HFFc6 (cell line): ENCODE results near the gene ACTR2. TPM values are rescaled to one million over a fixed set of nuclear protein-coding genes. Genes with fewer than 3 reads are reported as not detected.
A peak's percentile ranks its signal among the peaks of the same experiment; 100 is the strongest.
"Not testable (repeated sequence)": the region's sequence is repeated elsewhere in the genome, so short reads cannot be mapped to it uniquely, and the experiment has no call there.

Experiments
- DNase-seq: peaks from one replicate; pipeline ENCODE4 v3.0.0-alpha.2; 2018
- H3K27ac Mint-ChIP-seq: 2 replicates; pipeline ENCODE4 v1.8.0; 2020; ENCODE audit warnings: mild to moderate bottlenecking, mixed read lengths
- H3K27me3 Mint-ChIP-seq: 2 replicates; pipeline ENCODE4 v1.8.0; 2021; ENCODE audit warnings: mild to moderate bottlenecking, moderate library complexity, mixed read lengths; ENCODE audit not compliant: insufficient read depth
- H3K36me3 Mint-ChIP-seq: 2 replicates; pipeline ENCODE4 v1.8.0; 2021; ENCODE audit warnings: low read depth, mixed read lengths
- H3K4me1 Mint-ChIP-seq: 2 replicates; pipeline ENCODE4 v1.8.0; 2020; ENCODE audit warnings: low read depth, mixed read lengths
- H3K4me3 Mint-ChIP-seq: 2 replicates; pipeline ENCODE4 v1.8.0; 2020; ENCODE audit warnings: mild to moderate bottlenecking, moderate library complexity, mixed read lengths
- H3K9me3 Mint-ChIP-seq: 2 replicates; pipeline ENCODE4 v1.8.0; 2020; ENCODE audit warnings: mild to moderate bottlenecking, mixed read lengths
- CTCF ChIP-seq: fragments of 200-600 bp; sonication (generic); IDR thresholded peaks from 2 replicates; pipeline ENCODE4 v1.5.0; 2021; ENCODE audit warnings: antibody characterized with exemption, mild to moderate bottlenecking
- total RNA-seq, 6 experiments: library from RNA; stranded (reverse); fragmentation: NEBNext Ultra II Directional; extraction: Animal tissue kit (Norgen Biotek cat#: 25700); gene quantifications; 2 replicates in 1 of 6; 3 replicates in 5 of 6; pipeline ENCODE4 v1.2.3, GENCODE V29; 2021

The ACTR2 gene
- total RNA-seq, 6 experiments from 2014 or later: 412 to 450 (median 427) TPM

DNA sequence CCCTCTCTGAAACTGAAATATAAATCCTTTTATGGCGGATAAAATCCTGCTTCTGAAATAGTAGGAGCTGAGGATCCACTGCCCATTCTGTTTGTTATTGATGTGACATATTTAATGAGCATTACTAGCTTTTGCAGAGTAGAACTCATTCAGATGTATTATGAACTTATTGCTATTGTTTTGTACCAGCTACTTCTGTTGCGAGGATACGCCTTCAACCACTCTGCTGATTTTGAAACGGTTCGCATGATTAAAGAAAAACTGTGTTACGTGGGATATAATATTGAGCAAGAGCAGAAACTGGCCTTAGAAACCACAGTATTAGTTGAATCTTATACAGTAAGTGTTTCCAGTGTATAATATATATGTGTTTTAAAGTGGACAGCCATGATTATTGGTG is 27.7 kb downstream of the ACTR2 start:
- no peak for DNase-seq
- no peaks in the 10 kb centered on the region for H3K27me3 Mint-ChIP-seq
- peaks cover 25% of the 10 kb centered on the region for H3K36me3 Mint-ChIP-seq
- H3K27ac Mint-ChIP-seq: no peak overlapping the region
- no peaks in the 10 kb centered on the region for H3K9me3 Mint-ChIP-seq
- H3K4me1 Mint-ChIP-seq: peaks cover 26% of the 10 kb centered on the region
- TF ChIP-seq CTCF: no peak
- no peak overlapping the region for H3K4me3 Mint-ChIP-seq

DNA sequence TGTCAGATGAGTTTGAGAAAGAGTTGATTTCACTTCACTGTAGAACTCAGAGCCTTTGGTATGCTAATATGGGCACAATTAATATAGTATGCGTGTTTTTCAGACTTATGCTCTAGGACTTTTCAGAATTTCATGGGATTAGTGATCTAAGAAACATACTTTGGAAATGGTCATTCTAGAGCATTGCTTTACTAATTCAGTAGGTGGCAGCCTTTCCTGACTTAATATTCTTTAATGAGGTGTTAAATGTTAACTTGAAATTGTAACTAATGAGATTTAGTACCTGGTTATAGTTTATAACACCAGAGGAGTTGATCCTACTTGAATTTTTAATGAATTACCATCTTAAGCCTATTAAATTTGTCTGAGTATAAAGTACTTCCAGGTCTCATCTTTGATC is 28.4 kb downstream of the ACTR2 start:
- H3K4me3 Mint-ChIP-seq: no peak overlapping the region
- H3K4me1 Mint-ChIP-seq: peaks cover 30% of the 10 kb centered on the region
- DNase-seq: no peak
- H3K27me3 Mint-ChIP-seq: no peaks in the 10 kb centered on the region
- H3K36me3 Mint-ChIP-seq: peaks cover 20% of the 10 kb centered on the region
- TF ChIP-seq CTCF: peak; percentile 51; the same call in 1 of the 2 replicates
- no peak overlapping the region for H3K27ac Mint-ChIP-seq
- H3K9me3 Mint-ChIP-seq: no peaks in the 10 kb centered on the region

DNA sequence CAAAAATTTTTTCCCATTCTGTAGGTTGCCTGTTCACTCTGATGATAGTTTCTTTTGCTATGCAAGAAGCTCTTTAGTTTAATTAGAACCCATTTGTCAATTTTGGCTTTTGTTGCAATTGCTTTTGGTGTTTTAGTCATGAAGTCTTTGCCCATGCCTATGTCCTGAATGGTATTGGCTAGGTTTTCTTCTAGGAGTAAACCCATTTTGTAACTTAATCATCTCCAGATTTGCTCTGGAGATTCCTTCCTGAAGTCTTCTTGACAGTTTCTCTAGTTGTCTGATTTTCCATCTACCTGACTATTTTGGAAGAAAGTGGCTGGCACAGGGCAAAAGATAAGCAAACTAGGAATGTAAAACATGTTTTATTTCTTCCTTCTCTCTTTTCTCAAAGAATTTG is 30.2 kb downstream of the ACTR2 start:
- H3K27me3 Mint-ChIP-seq, H3K4me3 Mint-ChIP-seq, H3K9me3 Mint-ChIP-seq, DNase-seq: not testable (repeated sequence)
- Mint-ChIP-seq H3K27ac (peak overlapping the region; percentile 50), H3K36me3 (peaks cover 13% of the 10 kb centered on the region; the same call in 1 of the 2 replicates), H3K4me1 (peaks cover 41% of the 10 kb centered on the region)

GRCh38 chr2:65261676-65262075 is 34.0 kb downstream of the ACTR2 start:
- H3K9me3 Mint-ChIP-seq: no peaks in the 10 kb centered on the region
- H3K4me3 Mint-ChIP-seq: peak overlapping the region; percentile 27
- peaks cover 71% of the 10 kb centered on the region for H3K4me1 Mint-ChIP-seq
- peaks cover 23% of the 10 kb centered on the region for H3K36me3 Mint-ChIP-seq
- no peak for TF ChIP-seq CTCF
- peak; percentile 17 for DNase-seq
- peak overlapping the region; percentile 70 for H3K27ac Mint-ChIP-seq
- peaks cover 2% of the 10 kb centered on the region; the same call in 1 of the 2 replicates for H3K27me3 Mint-ChIP-seq

DNA sequence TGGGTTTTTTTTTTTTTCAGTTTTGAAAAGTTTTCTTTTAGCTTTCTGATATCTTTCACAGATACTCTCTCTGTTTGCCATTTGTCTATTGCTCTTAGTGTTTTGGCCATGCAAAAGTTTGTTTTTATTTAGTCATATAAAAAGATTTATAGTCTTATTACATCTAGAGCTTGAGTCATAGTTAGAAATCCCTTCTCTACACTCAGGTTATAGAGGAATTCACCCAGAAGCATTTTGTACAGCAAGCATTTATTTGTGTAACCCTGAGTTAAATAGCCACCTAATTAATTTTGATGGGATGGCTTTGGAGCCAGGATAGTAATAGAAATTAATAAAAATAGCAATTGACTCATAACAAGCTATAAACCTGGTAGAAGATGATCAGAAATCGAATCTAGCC is 35.6 kb downstream of the ACTR2 start:
- peaks cover 2% of the 10 kb centered on the region; the same call in 1 of the 2 replicates for H3K27me3 Mint-ChIP-seq

DNA sequence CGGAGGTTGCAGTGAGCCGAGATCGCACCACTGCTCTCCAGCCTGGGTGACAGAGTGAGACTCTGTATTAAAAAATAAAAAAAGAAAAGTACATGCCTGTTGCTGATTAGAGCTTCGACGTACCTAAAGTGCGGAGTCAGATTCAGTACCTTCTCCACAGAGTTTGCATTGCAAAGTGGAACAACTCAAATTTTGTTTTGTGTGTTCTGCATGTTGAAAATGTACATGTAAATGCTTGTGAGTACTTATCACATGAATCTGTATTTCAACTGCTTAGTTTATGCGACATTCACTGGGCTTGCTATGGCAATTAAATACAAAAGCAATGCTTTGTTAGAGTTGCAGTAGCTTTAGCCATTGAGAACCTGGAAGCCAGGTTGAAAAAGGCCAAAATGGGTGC is 36.4 kb downstream of the ACTR2 start:
- H3K4me1 Mint-ChIP-seq: peaks cover 62% of the 10 kb centered on the region
- H3K4me3 Mint-ChIP-seq: no peak overlapping the region; the same call in 1 of the 2 replicates
- H3K27ac Mint-ChIP-seq: no peak overlapping the region
- peaks cover 29% of the 10 kb centered on the region for H3K36me3 Mint-ChIP-seq
- H3K27me3 Mint-ChIP-seq: peaks cover 2% of the 10 kb centered on the region; the same call in 1 of the 2 replicates
- H3K9me3 Mint-ChIP-seq: no peaks in the 10 kb centered on the region
- no peak for DNase-seq
- TF ChIP-seq CTCF: no peak

More for the DNA sequence above, 35.6 kb downstream of the ACTR2 start:
- H3K4me3 Mint-ChIP-seq: peak overlapping the region; percentile 36; the same call in 1 of the 2 replicates
- peak; percentile 62 for DNase-seq
- H3K9me3 Mint-ChIP-seq: no peaks in the 10 kb centered on the region
- peak overlapping the region; percentile 71 for H3K27ac Mint-ChIP-seq
- H3K36me3 Mint-ChIP-seq: peaks cover 28% of the 10 kb centered on the region
- peaks cover 69% of the 10 kb centered on the region for H3K4me1 Mint-ChIP-seq
- TF ChIP-seq CTCF: no peak
